HCT116 (cell line): ENCODE results near the gene IFITM1. TPM values are rescaled to one million over a fixed set of nuclear protein-coding genes. Genes with fewer than 3 reads are reported as not detected.

ENCODE experiments used
- ATAC-seq: fragments of 200-7000 bp; cut with Tn5 transposase; 2 replicates; pipeline ENCODE4 v1.9.1; 2020; ENCODE audit warnings: mild to moderate bottlenecking, moderate library complexity
- BruUV-seq: library from RNA; stranded (reverse); fragments of 400-500 nt; replicated peaks from 2 replicates; lab custom pipeline; 2021; lab: Mats Ljungman, UMichigan
- CTCF ChIA-PET: fragments of 300-600 bp; sonication (Branson Sonifier 250); formaldehyde crosslinking; loops from one replicate; lab custom pipeline; 2021; ENCODE audit warnings: antibody characterized with exemption; lab: Charles Lee
- POLR2A ChIA-PET: fragments of 300-600, 350-600 bp; sonication (Branson Sonifier 250); formaldehyde crosslinking; loops from one replicate; lab custom pipeline; 2021; ENCODE audit warnings: antibody characterized with exemption; lab: Charles Lee
- RAD21 ChIA-PET, 2 experiments: fragments of 300-600 bp; sonication (Branson Sonifier 250); formaldehyde crosslinking; loops; one replicate each; lab custom pipeline; 2023; ENCODE audit warnings: low total read pairs in 2 of 2; ENCODE audit not compliant: uncharacterized antibody in 2 of 2, unreplicated experiment in 2 of 2, low non-redundant PET in 1 of 2; lab: Charles Lee
- DNase-seq: peaks from one replicate; pipeline ENCODE4 v3.0.0-alpha.2; 2010; ENCODE audit warnings: low read depth, low spot score
- H2AFZ ChIP-seq: fragments of 200-600 bp; shearing (Covaris generic), sonication (generic); 2 replicates; pipeline ENCODE4 v1.6.1; 2017; ENCODE audit warnings: low read depth, mixed run types, mixed read lengths, antibody characterized with exemption, low read length; ENCODE audit not compliant: poor library complexity, severe bottlenecking
- H3K27ac ChIP-seq: 2 replicates; pipeline ENCODE4 v1.5.1; 2012; ENCODE audit warnings: low read depth, low read length
- H3K27me3 ChIP-seq: fragments of 200-600 bp; sonication (generic); 2 replicates; pipeline ENCODE4 v1.6.1; 2016; ENCODE audit warnings: mixed run types, low read length, mixed read lengths; ENCODE audit not compliant: insufficient read depth
- H3K36me3 ChIP-seq, 2 experiments: fragments of 200-500 bp in 1 of 2; fragments of 200-600 bp in 1 of 2; sonication (Bioruptor generic) in 1 of 2; sonication (generic) in 1 of 2; 2 replicates each; pipeline versions ENCODE4 v1.5.1 to v1.6.1; 2014 to 2016; ENCODE audit warnings: low read length in 2 of 2, inconsistent platforms in 1 of 2, mixed read lengths in 1 of 2, mixed run types in 1 of 2; ENCODE audit not compliant: insufficient read depth in 2 of 2, control insufficient read depth in 1 of 2
- H3K4me1 ChIP-seq, 2 experiments: fragments of 200-600 bp in 1 of 2; sonication (generic) in 1 of 2; 2 replicates each; pipeline versions ENCODE4 v1.5.1 to v1.6.1; 2012 to 2017; ENCODE audit warnings: low read length in 2 of 2, inconsistent platforms in 1 of 2, mild to moderate bottlenecking in 1 of 2, mixed read lengths in 1 of 2, mixed run types in 1 of 2, moderate library complexity in 1 of 2; ENCODE audit not compliant: insufficient read depth in 2 of 2, control insufficient read depth in 1 of 2
- H3K4me2 ChIP-seq: fragments of 200-600 bp; sonication (generic); 2 replicates; pipeline ENCODE4 v1.6.1; 2017; ENCODE audit warnings: mixed run types, low read length, mixed read lengths
- H3K4me3 ChIP-seq, 2 experiments: fragments of 200-600 bp in 1 of 2; sonication (generic) in 1 of 2; replicated peaks in 1 of 2; 2 replicates each; pipeline ENCODE4 v1.5.1; 2011 to 2016; ENCODE audit warnings: low read length in 2 of 2, control low read depth in 1 of 2, low read depth in 1 of 2, mild to moderate bottlenecking in 1 of 2, mixed read lengths in 1 of 2, mixed run types in 1 of 2
- H3K79me2 ChIP-seq: fragments of 200-600 bp; sonication (generic); 2 replicates; pipeline ENCODE4 v1.6.1; 2017; ENCODE audit warnings: mild to moderate bottlenecking, mixed run types, low read length, moderate library complexity, mixed read lengths; ENCODE audit not compliant: insufficient read depth
- H3K9ac ChIP-seq: fragments of 200-600 bp; sonication (generic); 2 replicates; pipeline ENCODE4 v1.6.1; 2016; ENCODE audit warnings: low read length, mixed read lengths
- H3K9me2 ChIP-seq: fragments of 200-600 bp; sonication (generic), shearing (Covaris generic); 2 replicates; pipeline ENCODE4 v1.6.1; 2017; ENCODE audit warnings: mixed run types, mild to moderate bottlenecking, moderate library complexity; ENCODE audit not compliant: insufficient read depth
- H3K9me3 ChIP-seq, 2 experiments: fragments of 200-500 bp in 1 of 2; fragments of 200-600 bp in 1 of 2; sonication (Bioruptor generic) in 1 of 2; sonication (generic) in 1 of 2; 2 replicates each; pipeline ENCODE4 v1.6.1; 2014 to 2017; ENCODE audit warnings: low read length in 2 of 2, mixed read lengths in 2 of 2, inconsistent platforms in 1 of 2, low read depth in 1 of 2, mild to moderate bottlenecking in 1 of 2, mixed run types in 1 of 2, moderate library complexity in 1 of 2; ENCODE audit not compliant: control insufficient read depth in 1 of 2, insufficient read depth in 1 of 2
- H4K20me1 ChIP-seq: fragments of 200-600 bp; sonication (generic), shearing (Covaris generic); 2 replicates; pipeline ENCODE4 v1.6.1; 2017; ENCODE audit warnings: mixed run types, mild to moderate bottlenecking, moderate library complexity; ENCODE audit not compliant: insufficient read depth
- CEBPB ChIP-seq: IDR thresholded peaks from 2 replicates; pipeline ENCODE4 v1.6.1; 2012; ENCODE audit warnings: low read depth
- EGR1 ChIP-seq: IDR thresholded peaks from 2 replicates; pipeline ENCODE4 v1.6.1; 2012; ENCODE audit warnings: low read depth
- ELF1 ChIP-seq: IDR thresholded peaks from 2 replicates; pipeline ENCODE4 v1.6.1; 2012; ENCODE audit warnings: low read depth, borderline replicate concordance
- EZH2phosphoT487 ChIP-seq: fragments of 200-600 bp; IDR thresholded peaks from 2 replicates; pipeline ENCODE4 v1.6.1; 2018; ENCODE audit warnings: antibody characterized with exemption, borderline replicate concordance
- FOSL1 ChIP-seq: IDR thresholded peaks from 2 replicates; pipeline ENCODE4 v1.6.1; 2012; ENCODE audit warnings: low read depth
- JUND ChIP-seq: IDR thresholded peaks from 2 replicates; pipeline ENCODE4 v1.6.1; 2012
- POLR2A ChIP-seq: IDR thresholded peaks from 2 replicates; pipeline ENCODE4 v1.7.0; 2011; ENCODE audit warnings: borderline replicate concordance; ENCODE audit not compliant: insufficient read depth, insufficient read length; ENCODE audit errors: extremely low read depth
- POLR2AphosphoS5 ChIP-seq: IDR thresholded peaks from 2 replicates; pipeline ENCODE4 v1.6.1; 2011; ENCODE audit warnings: mild to moderate bottlenecking, low read depth, low read length, moderate library complexity
- TCF7L2 ChIP-seq: IDR thresholded peaks from 2 replicates; pipeline ENCODE4 v1.7.0; 2011; ENCODE audit warnings: borderline replicate concordance, inconsistent platforms; ENCODE audit not compliant: insufficient read depth, insufficient read length; ENCODE audit errors: extremely low read depth
- YY1 ChIP-seq: IDR thresholded peaks from 2 replicates; pipeline ENCODE4 v1.6.1; 2011; ENCODE audit warnings: low read length, low read depth, moderate library complexity, mild to moderate bottlenecking; ENCODE audit not compliant: insufficient replicate concordance; ENCODE audit errors: extremely low read depth
- intact Hi-C: fragments of 100-400 bp; cut with micrococcal nuclease; formaldehyde crosslinking; loops from 2 replicates; pipeline ENCODE4 v1.10.0; 2022
- total RNA-seq: library from RNA; stranded (reverse); gene quantifications from one replicate; pipeline ENCODE4 v1.2.1, GENCODE V29; 2021; ENCODE audit not compliant: unreplicated experiment
- TF ChIP-seq, protein P1 (sequence below): IDR thresholded peaks from 2 replicates; pipeline ENCODE4 v1.6.1; 2011; ENCODE audit warnings: mild to moderate bottlenecking, low read length, moderate library complexity; ENCODE audit not compliant: insufficient replicate concordance; ENCODE audit errors: extremely low read depth
- TF ChIP-seq, protein P2 (sequence below): IDR thresholded peaks from 2 replicates; pipeline ENCODE4 v1.6.1; 2012

The IFITM1 gene
- total RNA-seq, 1 experiment from 2014 or later, result 6.1 TPM

DNA sequence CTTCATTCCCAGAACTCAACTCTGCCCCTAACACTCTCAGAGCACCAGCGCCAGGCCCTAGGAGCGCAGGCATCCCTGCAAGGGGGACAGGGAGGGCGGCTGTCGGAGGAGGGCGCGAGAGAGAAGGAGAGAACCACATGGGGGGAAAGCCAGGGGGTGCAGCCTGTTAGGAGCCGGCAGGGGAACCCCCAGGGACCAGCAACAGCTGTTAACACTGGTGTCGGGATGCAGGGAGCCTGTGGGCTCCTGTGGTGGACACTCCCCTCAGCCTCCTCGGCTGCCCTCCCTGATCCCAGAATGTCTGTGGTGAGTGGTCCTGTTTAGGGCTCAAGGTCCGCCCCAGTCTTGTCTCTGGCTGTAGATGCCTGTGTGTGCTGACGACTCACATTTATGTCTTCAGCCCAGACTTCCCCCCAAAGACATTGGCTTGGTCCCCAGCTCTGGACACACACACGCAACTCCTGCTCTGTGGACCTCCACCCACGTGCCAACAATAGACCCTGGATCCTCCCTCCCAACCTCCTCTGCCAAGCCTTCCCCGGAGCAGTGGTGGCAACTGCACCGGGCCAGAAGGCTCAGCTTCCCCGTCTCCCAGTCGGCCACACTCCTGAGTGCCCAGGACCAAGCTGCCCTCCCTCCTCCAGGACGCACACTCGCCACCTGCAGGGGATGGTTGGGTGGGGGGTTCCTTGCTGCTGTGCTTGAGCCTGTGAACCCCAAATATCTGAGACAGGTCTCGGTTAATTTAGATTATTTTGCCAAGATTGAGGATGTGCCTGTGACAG, 13.7 kb upstream of the IFITM1 start:
- Histone ChIP-seq H3K27ac (no peak overlapping the region), H3K4me1 (peaks cover 0 to 3% of the 10 kb centered on the region in 2 experiments; a peak in 1 of 4 replicates), H3K9me3 (no peaks in the 10 kb centered on the region), H3K9ac (no peak overlapping the region), H3K4me3 (no peak overlapping the region), H3K79me2 (no peaks in the 10 kb centered on the region), H3K9me2 (no peaks in the 10 kb centered on the region), H3K36me3 (no peaks in the 10 kb centered on the region), H3K4me2 (no peak overlapping the region), H4K20me1 (no peaks in the 10 kb centered on the region), H3K27me3 (no peaks in the 10 kb centered on the region), H2AFZ (no peak overlapping the region)
- BruUV-seq, result no TSS peak
- DNase-seq (no peak), ATAC-seq (no peak; the same call in 1 of the 2 replicates)
- TF ChIP-seq, protein P1, sequence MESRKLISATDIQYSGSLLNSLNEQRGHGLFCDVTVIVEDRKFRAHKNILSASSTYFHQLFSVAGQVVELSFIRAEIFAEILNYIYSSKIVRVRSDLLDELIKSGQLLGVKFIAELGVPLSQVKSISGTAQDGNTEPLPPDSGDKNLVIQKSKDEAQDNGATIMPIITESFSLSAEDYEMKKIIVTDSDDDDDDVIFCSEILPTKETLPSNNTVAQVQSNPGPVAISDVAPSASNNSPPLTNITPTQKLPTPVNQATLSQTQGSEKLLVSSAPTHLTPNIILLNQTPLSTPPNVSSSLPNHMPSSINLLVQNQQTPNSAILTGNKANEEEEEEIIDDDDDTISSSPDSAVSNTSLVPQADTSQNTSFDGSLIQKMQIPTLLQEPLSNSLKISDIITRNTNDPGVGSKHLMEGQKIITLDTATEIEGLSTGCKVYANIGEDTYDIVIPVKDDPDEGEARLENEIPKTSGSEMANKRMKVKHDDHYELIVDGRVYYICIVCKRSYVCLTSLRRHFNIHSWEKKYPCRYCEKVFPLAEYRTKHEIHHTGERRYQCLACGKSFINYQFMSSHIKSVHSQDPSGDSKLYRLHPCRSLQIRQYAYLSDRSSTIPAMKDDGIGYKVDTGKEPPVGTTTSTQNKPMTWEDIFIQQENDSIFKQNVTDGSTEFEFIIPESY, result no peak
- ChIA-PET POLR2A (no interaction called here), RAD21 (no interaction called here), CTCF (interaction anchor here (0.6 kb wide), 1 partner anchor 56 kb away, joined by 3 read pairs; no protein-coding TSS in a partner anchor)
- intact Hi-C loops, result loop anchor here (5.0 to 10.0 kb wide), 2 partner anchors 57 to 95 kb away; partner anchors contain the start of gene PKP3

DNA sequence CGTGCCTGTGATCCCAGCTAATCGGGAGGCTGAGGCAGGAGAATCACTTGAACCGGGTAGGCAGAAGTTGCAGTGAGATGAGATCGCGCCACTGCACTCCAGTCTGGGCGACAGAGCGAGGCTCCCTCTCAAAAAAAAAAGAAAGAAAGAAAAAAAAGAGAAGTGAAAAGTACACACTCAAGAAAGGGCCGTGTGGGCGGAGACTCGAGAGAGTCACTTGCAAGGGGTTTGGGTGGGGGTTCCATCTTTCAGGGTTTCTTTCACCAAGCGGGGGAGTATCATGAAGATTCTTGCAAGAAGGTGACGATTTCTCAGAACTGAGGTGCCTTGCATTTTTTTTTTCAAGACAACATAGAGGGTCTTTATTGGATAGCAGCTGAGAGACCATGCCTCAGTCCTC, 10.5 kb upstream of the IFITM1 start:
- Histone ChIP-seq H3K4me2 (no peak overlapping the region), H3K4me1 (peaks cover 0 to 9% of the 10 kb centered on the region in 2 experiments; a peak in 1 of 4 replicates), H3K9ac (no peak overlapping the region), H3K27ac (no peak overlapping the region), H3K9me2 (no peaks in the 10 kb centered on the region), H3K27me3 (no peaks in the 10 kb centered on the region), H3K4me3 (no peak overlapping the region), H3K9me3 (no peaks in the 10 kb centered on the region), H2AFZ (no peak overlapping the region), H4K20me1 (no peaks in the 10 kb centered on the region), H3K79me2 (no peaks in the 10 kb centered on the region), H3K36me3 (no peaks in the 10 kb centered on the region)
- ChIA-PET CTCF (no interaction called here), POLR2A (no interaction called here), RAD21 (no interaction called here)
- no TSS peak for BruUV-seq
- no peak for ATAC-seq
- intact Hi-C loops, result loop anchor here (5.0 to 10.0 kb wide), 2 partner anchors 54 to 91 kb away; partner anchors contain the start of gene PKP3
- DNase-seq, result no peak
- no peak for TF ChIP-seq EGR1
- TF ChIP-seq EZH2phosphoT487, result no peak
- no peak for TF ChIP-seq POLR2AphosphoS5
- no peak for TF ChIP-seq JUND
- TF ChIP-seq ELF1, result no peak
- no peak for TF ChIP-seq FOSL1
- TF ChIP-seq CEBPB, result no peak
- no peak for TF ChIP-seq POLR2A
- no peak for TF ChIP-seq YY1
- TF ChIP-seq, protein P1, result no peak
- no peak for TF ChIP-seq TCF7L2
- TF ChIP-seq, protein P2, sequence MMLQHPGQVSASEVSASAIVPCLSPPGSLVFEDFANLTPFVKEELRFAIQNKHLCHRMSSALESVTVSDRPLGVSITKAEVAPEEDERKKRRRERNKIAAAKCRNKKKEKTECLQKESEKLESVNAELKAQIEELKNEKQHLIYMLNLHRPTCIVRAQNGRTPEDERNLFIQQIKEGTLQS, result no peak
